ENCODE data around the gene AKT2.

DNA sequence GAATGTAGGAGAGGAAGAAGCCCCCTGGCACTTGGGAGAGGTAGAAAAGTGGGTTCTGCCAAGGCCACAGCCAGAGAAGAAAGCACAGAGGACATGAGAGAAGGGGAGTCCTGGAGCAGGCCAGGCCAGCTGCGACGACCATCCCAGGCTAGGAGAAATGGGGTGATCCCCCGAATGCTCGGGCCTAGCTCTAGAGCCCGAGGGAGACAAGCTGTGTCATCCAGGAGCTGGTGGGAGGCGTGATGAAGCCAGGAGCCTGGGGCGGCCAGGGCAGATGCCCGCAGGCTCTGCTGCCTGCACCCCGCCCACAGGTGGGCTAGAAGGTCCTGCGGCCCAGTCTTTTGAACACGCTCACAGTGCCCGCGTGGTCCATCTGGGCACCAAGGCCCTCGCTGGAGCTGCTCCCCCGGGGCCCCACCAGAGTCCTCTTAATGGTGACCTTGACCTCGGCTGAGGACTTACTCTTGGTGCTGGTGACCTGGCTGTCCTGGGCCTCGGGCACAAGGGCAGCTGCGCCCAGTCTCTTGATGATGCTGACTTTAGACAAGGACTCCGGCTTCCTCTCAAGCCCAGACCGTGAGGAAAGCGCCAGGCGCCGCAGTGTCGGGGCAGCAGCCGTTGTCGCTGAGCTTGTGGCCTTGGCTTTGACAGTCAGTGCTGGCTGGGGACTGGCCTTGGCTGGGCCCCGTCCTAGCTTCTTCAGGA is 36.6 kb upstream of the AKT2 start:
- TF ChIP-seq, protein P1, sequence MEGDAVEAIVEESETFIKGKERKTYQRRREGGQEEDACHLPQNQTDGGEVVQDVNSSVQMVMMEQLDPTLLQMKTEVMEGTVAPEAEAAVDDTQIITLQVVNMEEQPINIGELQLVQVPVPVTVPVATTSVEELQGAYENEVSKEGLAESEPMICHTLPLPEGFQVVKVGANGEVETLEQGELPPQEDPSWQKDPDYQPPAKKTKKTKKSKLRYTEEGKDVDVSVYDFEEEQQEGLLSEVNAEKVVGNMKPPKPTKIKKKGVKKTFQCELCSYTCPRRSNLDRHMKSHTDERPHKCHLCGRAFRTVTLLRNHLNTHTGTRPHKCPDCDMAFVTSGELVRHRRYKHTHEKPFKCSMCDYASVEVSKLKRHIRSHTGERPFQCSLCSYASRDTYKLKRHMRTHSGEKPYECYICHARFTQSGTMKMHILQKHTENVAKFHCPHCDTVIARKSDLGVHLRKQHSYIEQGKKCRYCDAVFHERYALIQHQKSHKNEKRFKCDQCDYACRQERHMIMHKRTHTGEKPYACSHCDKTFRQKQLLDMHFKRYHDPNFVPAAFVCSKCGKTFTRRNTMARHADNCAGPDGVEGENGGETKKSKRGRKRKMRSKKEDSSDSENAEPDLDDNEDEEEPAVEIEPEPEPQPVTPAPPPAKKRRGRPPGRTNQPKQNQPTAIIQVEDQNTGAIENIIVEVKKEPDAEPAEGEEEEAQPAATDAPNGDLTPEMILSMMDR (IDR thresholded peaks at IDR 0.05), result no peak
- no peak for TF ChIP-seq POLR2AphosphoS5 (IDR thresholded peaks at IDR 0.05)
